ENCODE data around the gene ACOT12. TPM values are rescaled to one million over a fixed set of nuclear protein-coding genes. Genes with fewer than 3 reads are reported as not detected.

ACOT12 gene
- 1.4 TPM in 1 of 2 replicates, not detected in the other for total RNA-seq (2014; rRNA removed; shearing (Covaris generic))
- 0.15 and 0.54 TPM in 2 replicates for polyA plus RNA-seq (2016; fragmentation: Nextera tagmentation; extraction: Ambion mirVana)
- long read RNA-seq: 0 reads

DNA sequence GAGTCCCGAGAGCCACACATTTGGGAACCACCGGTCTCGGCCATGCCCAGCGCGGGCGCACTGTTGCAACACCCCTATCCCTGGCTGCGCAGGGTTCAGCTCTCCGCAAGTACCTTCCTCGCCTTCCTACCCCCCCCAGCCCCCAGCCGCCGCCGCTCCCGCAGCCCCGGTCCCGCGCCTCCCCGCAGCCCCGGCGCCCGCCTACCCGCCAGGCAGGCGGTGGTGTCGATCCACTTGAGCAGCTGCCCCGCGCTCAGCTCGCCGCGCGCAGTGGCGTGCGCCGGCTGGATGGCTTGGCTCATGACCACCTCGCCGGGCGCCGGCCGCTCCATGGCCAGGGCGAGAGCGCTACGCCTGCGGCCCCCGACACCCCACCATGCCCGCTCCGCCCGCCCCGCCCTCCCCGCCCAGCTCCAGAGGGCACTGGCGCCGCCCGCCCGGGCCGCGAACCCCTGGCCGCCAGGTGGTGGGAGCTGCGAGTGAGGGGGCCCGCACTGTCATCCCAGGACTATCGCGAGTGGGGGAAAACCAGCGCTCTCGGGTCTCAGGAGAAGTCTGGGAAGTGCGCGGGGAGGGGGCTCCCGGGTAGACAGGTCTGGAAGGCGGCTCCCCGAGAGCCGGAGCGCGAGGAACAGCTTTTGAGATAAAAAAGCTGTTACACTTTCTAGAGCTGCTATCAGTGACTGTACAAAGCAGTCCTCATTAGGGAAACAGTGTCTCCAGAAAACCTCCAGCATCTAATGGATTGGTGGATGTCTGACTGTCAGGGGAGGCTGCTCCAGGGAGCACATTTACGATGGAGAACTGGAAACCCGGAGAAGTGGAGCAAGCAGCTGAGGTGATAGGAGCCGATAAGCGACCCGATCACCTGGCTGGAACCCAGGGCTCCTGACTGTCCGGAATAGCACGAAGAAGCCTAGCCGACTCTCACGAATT is at the start of gene ACOT12:
TSS of gene ACOT12 (minus strand) at position 352 of the 936 bp plus-strand sequence. CDS start at position 332, 20 bp downstream.
- H3K36me3 Mint-ChIP-seq (ENCODE audit: low read depth): no peaks in the 10 kb centered on the region
- Histone ChIP-seq H3K36me3 (ENCODE audit: insufficient read depth) (no peaks in the 10 kb centered on the region), H2AFZ (peak within 1 kb of the TSS; percentile 99), H3K27me3 (ENCODE audit: insufficient read depth) (peaks cover 26% of the 10 kb centered on the region), H3K9me2 (ENCODE audit: insufficient read depth) (no peaks in the 10 kb centered on the region), H4K20me1 (replicated peaks; ENCODE audit: insufficient read depth) (no peaks in the 10 kb centered on the region), H3K4me1 (ENCODE audit: insufficient read depth) (no peaks in the 10 kb centered on the region), H3K4me2 (peak within 1 kb of the TSS; percentile 92), H3K27ac (ENCODE audit: low read depth) (no peak within 1 kb of the TSS), H3K79me2 (replicated peaks; ENCODE audit: insufficient read depth) (no peaks in the 10 kb centered on the region), H3F3A (replicated peaks; ENCODE audit: low read depth) (0 out of 2 replicates have a peak, but pooled peaks cover 4% of the 10 kb centered on the region), H3K4me3 (peak within 1 kb of the TSS; percentile 73)
- no peak for TF ChIP-seq EZH2phosphoT487 (IDR thresholded peaks at IDR 0.05; ENCODE audit: unreplicated experiment)
- no peak for TF ChIP-seq EZH2 (IDR thresholded peaks at IDR 0.05; ENCODE audit: low read depth, unreplicated experiment)
- no peak for TF ChIP-seq CTCF (conservative IDR thresholded peaks at IDR 0.05; ENCODE audit: low read depth in 2 of 2)
- no peak for TF ChIP-seq CREB1 (CRISPR knock-in tag; IDR thresholded peaks at IDR 0.05; ENCODE audit: low read depth)
- TF ChIP-seq NANOG (IDR thresholded peaks at IDR 0.05; ENCODE audit: borderline replicate concordance): no peak
- TF ChIP-seq POLR2AphosphoS5 (IDR thresholded peaks at IDR 0.05; ENCODE audit: low read depth): no peak
- no peak for TF ChIP-seq ZNF331 (CRISPR knock-in tag; IDR thresholded peaks at IDR 0.05; ENCODE audit: low read depth)
- TF ChIP-seq ZNF114 (CRISPR knock-in tag; IDR thresholded peaks at IDR 0.05): no peak
- TF ChIP-seq JUNB (IDR thresholded peaks at IDR 0.05; ENCODE audit: unreplicated experiment): no peak
- TF ChIP-seq ETS1 (IDR thresholded peaks at IDR 0.05): no peak
- TF ChIP-seq, protein P1, sequence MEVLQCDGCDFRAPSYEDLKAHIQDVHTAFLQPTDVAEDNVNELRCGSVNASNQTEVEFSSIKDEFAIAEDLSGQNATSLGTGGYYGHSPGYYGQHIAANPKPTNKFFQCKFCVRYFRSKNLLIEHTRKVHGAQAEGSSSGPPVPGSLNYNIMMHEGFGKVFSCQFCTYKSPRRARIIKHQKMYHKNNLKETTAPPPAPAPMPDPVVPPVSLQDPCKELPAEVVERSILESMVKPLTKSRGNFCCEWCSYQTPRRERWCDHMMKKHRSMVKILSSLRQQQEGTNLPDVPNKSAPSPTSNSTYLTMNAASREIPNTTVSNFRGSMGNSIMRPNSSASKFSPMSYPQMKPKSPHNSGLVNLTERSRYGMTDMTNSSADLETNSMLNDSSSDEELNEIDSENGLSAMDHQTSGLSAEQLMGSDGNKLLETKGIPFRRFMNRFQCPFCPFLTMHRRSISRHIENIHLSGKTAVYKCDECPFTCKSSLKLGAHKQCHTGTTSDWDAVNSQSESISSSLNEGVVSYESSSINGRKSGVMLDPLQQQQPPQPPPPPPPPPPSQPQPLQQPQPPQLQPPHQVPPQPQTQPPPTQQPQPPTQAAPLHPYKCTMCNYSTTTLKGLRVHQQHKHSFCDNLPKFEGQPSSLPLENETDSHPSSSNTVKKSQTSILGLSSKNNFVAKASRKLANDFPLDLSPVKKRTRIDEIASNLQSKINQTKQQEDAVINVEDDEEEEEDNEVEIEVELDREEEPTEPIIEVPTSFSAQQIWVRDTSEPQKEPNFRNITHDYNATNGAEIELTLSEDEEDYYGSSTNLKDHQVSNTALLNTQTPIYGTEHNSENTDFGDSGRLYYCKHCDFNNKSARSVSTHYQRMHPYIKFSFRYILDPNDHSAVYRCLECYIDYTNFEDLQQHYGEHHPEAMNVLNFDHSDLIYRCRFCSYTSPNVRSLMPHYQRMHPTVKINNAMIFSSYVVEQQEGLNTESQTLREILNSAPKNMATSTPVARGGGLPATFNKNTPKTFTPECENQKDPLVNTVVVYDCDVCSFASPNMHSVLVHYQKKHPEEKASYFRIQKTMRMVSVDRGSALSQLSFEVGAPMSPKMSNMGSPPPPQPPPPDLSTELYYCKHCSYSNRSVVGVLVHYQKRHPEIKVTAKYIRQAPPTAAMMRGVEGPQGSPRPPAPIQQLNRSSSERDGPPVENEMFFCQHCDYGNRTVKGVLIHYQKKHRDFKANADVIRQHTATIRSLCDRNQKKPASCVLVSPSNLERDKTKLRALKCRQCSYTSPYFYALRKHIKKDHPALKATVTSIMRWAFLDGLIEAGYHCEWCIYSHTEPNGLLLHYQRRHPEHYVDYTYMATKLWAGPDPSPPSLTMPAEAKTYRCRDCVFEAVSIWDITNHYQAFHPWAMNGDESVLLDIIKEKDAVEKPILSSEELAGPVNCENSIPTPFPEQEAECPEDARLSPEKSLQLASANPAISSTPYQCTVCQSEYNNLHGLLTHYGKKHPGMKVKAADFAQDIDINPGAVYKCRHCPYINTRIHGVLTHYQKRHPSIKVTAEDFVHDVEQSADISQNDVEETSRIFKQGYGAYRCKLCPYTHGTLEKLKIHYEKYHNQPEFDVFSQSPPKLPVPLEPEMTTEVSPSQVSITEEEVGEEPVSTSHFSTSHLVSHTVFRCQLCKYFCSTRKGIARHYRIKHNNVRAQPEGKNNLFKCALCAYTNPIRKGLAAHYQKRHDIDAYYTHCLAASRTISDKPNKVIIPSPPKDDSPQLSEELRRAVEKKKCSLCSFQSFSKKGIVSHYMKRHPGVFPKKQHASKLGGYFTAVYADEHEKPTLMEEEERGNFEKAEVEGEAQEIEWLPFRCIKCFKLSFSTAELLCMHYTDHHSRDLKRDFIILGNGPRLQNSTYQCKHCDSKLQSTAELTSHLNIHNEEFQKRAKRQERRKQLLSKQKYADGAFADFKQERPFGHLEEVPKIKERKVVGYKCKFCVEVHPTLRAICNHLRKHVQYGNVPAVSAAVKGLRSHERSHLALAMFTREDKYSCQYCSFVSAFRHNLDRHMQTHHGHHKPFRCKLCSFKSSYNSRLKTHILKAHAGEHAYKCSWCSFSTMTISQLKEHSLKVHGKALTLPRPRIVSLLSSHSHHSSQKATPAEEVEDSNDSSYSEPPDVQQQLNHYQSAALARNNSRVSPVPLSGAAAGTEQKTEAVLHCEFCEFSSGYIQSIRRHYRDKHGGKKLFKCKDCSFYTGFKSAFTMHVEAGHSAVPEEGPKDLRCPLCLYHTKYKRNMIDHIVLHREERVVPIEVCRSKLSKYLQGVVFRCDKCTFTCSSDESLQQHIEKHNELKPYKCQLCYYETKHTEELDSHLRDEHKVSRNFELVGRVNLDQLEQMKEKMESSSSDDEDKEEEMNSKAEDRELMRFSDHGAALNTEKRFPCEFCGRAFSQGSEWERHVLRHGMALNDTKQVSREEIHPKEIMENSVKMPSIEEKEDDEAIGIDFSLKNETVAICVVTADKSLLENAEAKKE (CRISPR knock-in tag; IDR thresholded peaks at IDR 0.05): no peak
- no peak for TF ChIP-seq REST (IDR thresholded peaks at IDR 0.05; ENCODE audit: unreplicated experiment)
- TF ChIP-seq STAT1 (IDR thresholded peaks at IDR 0.05; ENCODE audit: unreplicated experiment): no peak
- H3K9me3 Mint-ChIP-seq: no peaks in the 10 kb centered on the region; the same call in 2 of the 3 replicates
- H3K27me3 Mint-ChIP-seq (ENCODE audit: insufficient read depth, low read depth, poor library complexity): peaks cover 8% of the 10 kb centered on the region
- no peak within 1 kb of the TSS for H3K27ac Mint-ChIP-seq
- ATAC-seq (peak; percentile 84), DNase-seq (ENCODE audit: low spot score) (peak; percentile 79)
- H3K4me3 Mint-ChIP-seq: peak within 1 kb of the TSS; percentile 83
- H3K4me1 Mint-ChIP-seq: no peaks in the 10 kb centered on the region

Measured in GM23338 (cell line).